ENCODE results near the gene OR4K5.
"Not testable (repeated sequence)": the region's sequence is repeated elsewhere in the genome, so short reads cannot be mapped to it uniquely, and the experiment has no call there.

OR4K5 gene

GRCh38 chr14:19947413-19948090 is 27.1 kb downstream of the OR4K5 start:
- peak; percentile 21; the same call in 1 of the 2 replicates for TF ChIP-seq CTCF (conservative IDR thresholded peaks at IDR 0.05)
- H3K27ac ChIP-seq = no peak overlapping the region

- H3K27ac ChIP-seq = no peak overlapping the region
- no peak for TF ChIP-seq CTCF (conservative IDR thresholded peaks at IDR 0.05)
Observed at GRCh38 chr14:19949218-19949617, 28.8 kb downstream of the OR4K5 start.

- H3K27ac ChIP-seq = not testable (repeated sequence)
Observed at GRCh38 chr14:19969735-19970134, 49.3 kb downstream of the OR4K5 start.
